IMR-90 (cell line): ENCODE measurements around the gene CFAP45. TPM values are rescaled to one million over a fixed set of nuclear protein-coding genes. Genes with fewer than 3 reads are reported as not detected.

Source experiments
- ATAC-seq: fragments of 200-7000 bp; cut with Tn5 transposase; 2 replicates; pipeline ENCODE4 v1.9.1; 2020; ENCODE audit warnings: low read depth, mild to moderate bottlenecking, moderate library complexity
- BruUV-seq: library from RNA; stranded (reverse); fragments of 400-500 nt; replicated peaks from 2 replicates; lab custom pipeline; 2021; lab: Mats Ljungman, UMichigan
- CTCF ChIA-PET: fragments of 300-600 bp; formaldehyde crosslinking; extraction: SDS; loops from one replicate; lab custom pipeline; 2021; ENCODE audit warnings: antibody characterized with exemption; lab: Yijun Ruan, JAX
- POLR2A ChIA-PET: fragments of 300-600 bp; sonication (Branson Sonifier 250); formaldehyde crosslinking; loops from one replicate; lab custom pipeline; 2022; ENCODE audit warnings: antibody characterized with exemption; ENCODE audit not compliant: unreplicated experiment; lab: Charles Lee
- DNase-seq: peaks from one replicate; pipeline ENCODE4 v3.0.0; 2013
- H2AFZ ChIP-seq: replicated peaks from 2 replicates; pipeline ENCODE3; 2013; ENCODE audit warnings: low read length, mild to moderate bottlenecking; ENCODE audit not compliant: poor library complexity
- H2AK5ac ChIP-seq: 2 replicates; pipeline ENCODE4 v1.6.1; 2013; ENCODE audit warnings: low read depth, low read length, inconsistent platforms
- H2AK9ac ChIP-seq: replicated peaks from 2 replicates; pipeline ENCODE3; 2013; ENCODE audit warnings: mild to moderate bottlenecking, low read depth, low read length, moderate library complexity; ENCODE audit not compliant: poor library complexity
- H2BK120ac ChIP-seq: 2 replicates; pipeline ENCODE4 v1.6.1; 2013; ENCODE audit warnings: low read depth, low read length, inconsistent platforms
- H2BK15ac ChIP-seq: 3 replicates; pipeline ENCODE4 v1.6.1; 2013; ENCODE audit warnings: low read depth, low read length, inconsistent platforms
- H2BK20ac ChIP-seq: 2 replicates; pipeline ENCODE4 v1.6.1; 2013; ENCODE audit warnings: low read depth, mild to moderate bottlenecking, inconsistent platforms, low read length, moderate library complexity
- H2BK5ac ChIP-seq: 2 replicates; pipeline ENCODE4 v1.6.1; 2013; ENCODE audit warnings: mild to moderate bottlenecking, low read depth, low read length, inconsistent platforms; ENCODE audit not compliant: poor library complexity, severe bottlenecking
- H3K14ac ChIP-seq: replicated peaks from 2 replicates; pipeline ENCODE4 v1.6.1; 2013; ENCODE audit warnings: low read depth, low read length, inconsistent platforms
- H3K18ac ChIP-seq: 2 replicates; pipeline ENCODE4 v1.6.1; 2013; ENCODE audit warnings: low read depth, low read length, control low read depth
- H3K23ac ChIP-seq: 2 replicates; pipeline ENCODE4 v1.6.1; 2013; ENCODE audit warnings: low read depth, low read length, inconsistent platforms
- H3K27ac ChIP-seq: 2 replicates; pipeline ENCODE4 v1.5.1; 2013; ENCODE audit warnings: mild to moderate bottlenecking, control low read depth, low read length; ENCODE audit not compliant: insufficient read depth
- H3K27me3 ChIP-seq: 2 replicates; pipeline ENCODE4 v1.6.1; 2013; ENCODE audit warnings: low read length; ENCODE audit not compliant: control insufficient read depth, insufficient read depth
- H3K36me3 ChIP-seq: 2 replicates; pipeline ENCODE4 v1.6.1; 2013; ENCODE audit warnings: low read length, mixed read lengths; ENCODE audit not compliant: control insufficient read depth, insufficient read depth
- H3K4ac ChIP-seq: 2 replicates; pipeline ENCODE4 v1.6.1; 2013; ENCODE audit warnings: low read depth, low read length, inconsistent platforms
- H3K4me1 ChIP-seq: 2 replicates; pipeline ENCODE4 v1.6.1; 2013; ENCODE audit warnings: low read length, mixed read lengths; ENCODE audit not compliant: control insufficient read depth, insufficient read depth
- H3K4me2 ChIP-seq: 2 replicates; pipeline ENCODE4 v1.6.1; 2013; ENCODE audit warnings: low read depth, mild to moderate bottlenecking, control low read depth, low read length, moderate library complexity
- H3K4me3 ChIP-seq: 2 replicates; pipeline ENCODE4 v1.5.1; 2013; ENCODE audit warnings: low read depth, mild to moderate bottlenecking, control low read depth, low read length, moderate library complexity; ENCODE audit not compliant: insufficient read depth
- H3K56ac ChIP-seq: 2 replicates; pipeline ENCODE4 v1.6.1; 2013; ENCODE audit warnings: low read length, inconsistent platforms; ENCODE audit not compliant: insufficient read depth; ENCODE audit errors: extremely low read depth
- H3K79me1 ChIP-seq, 2 experiments: 2 replicates each; pipeline ENCODE4 v1.6.1; 2013; ENCODE audit warnings: low read length in 2 of 2, inconsistent platforms in 1 of 2, low read depth in 1 of 2
- H3K9ac ChIP-seq: 2 replicates; pipeline ENCODE4 v1.6.1; 2013; ENCODE audit warnings: low read depth, low read length, control low read depth
- H3K9me1 ChIP-seq: 2 replicates; pipeline ENCODE4 v1.6.1; 2013; ENCODE audit warnings: low read length, inconsistent platforms; ENCODE audit not compliant: insufficient read depth
- H3K9me3 ChIP-seq: 2 replicates; pipeline ENCODE4 v1.6.1; 2013; ENCODE audit warnings: low read length; ENCODE audit not compliant: control insufficient read depth, insufficient read depth
- H4K20me1 ChIP-seq: 2 replicates; pipeline ENCODE4 v1.6.1; 2013; ENCODE audit warnings: low read length, inconsistent platforms; ENCODE audit not compliant: insufficient read depth
- H4K5ac ChIP-seq: 2 replicates; pipeline ENCODE4 v1.6.1; 2013; ENCODE audit warnings: mild to moderate bottlenecking, low read depth, low read length, control low read depth
- H4K8ac ChIP-seq, 2 experiments: 2 replicates each; pipeline ENCODE4 v1.6.1; 2013; ENCODE audit warnings: low read depth in 2 of 2, low read length in 2 of 2, control low read depth in 1 of 2, inconsistent platforms in 1 of 2
- H4K91ac ChIP-seq: 2 replicates; pipeline ENCODE4 v1.6.1; 2013; ENCODE audit warnings: low read depth, low read length, inconsistent platforms; ENCODE audit not compliant: insufficient read depth
- BHLHE40 ChIP-seq: fragments of 150-350 bp; IDR thresholded peaks from 2 replicates; pipeline ENCODE4 v1.6.1; 2016; ENCODE audit warnings: mild to moderate bottlenecking, low read depth, low read length
- MAFK ChIP-seq: IDR thresholded peaks from 2 replicates; pipeline ENCODE4 v1.6.1; 2012; ENCODE audit warnings: low read depth, low read length, improper control_type of control experiment
- MAZ ChIP-seq: IDR thresholded peaks from 2 replicates; pipeline ENCODE4 v1.6.1; 2012; ENCODE audit warnings: low read depth, mild to moderate bottlenecking, low read length, improper control_type of control experiment, moderate library complexity, borderline replicate concordance
- NFE2L2 ChIP-seq: fragments of 150-350 bp; IDR thresholded peaks from 2 replicates; pipeline ENCODE4 v1.6.1; 2016; ENCODE audit warnings: low read depth, mild to moderate bottlenecking, low read length
- RCOR1 ChIP-seq: IDR thresholded peaks from 2 replicates; pipeline ENCODE4 v1.6.1; 2012; ENCODE audit warnings: mild to moderate bottlenecking, low read length, improper control_type of control experiment; ENCODE audit not compliant: insufficient replicate concordance
- RFX5 ChIP-seq: IDR thresholded peaks from 2 replicates; pipeline ENCODE4 v1.8.0; 2012; ENCODE audit warnings: low read depth, mild to moderate bottlenecking, low read length, moderate library complexity
- SMC3 ChIP-seq: fragments of 150-350 bp; IDR thresholded peaks from 2 replicates; pipeline ENCODE4 v1.6.1; 2016; ENCODE audit warnings: low read depth, mild to moderate bottlenecking, antibody characterized with exemption, low read length, moderate library complexity
- WGBS, 2 experiments: methylation state at CpG; one replicate each; pipeline versions ENCODE4 v1.1.5 to v1.1.7; 2013; ENCODE audit warnings: missing lambda C conversion rate in 2 of 2; ENCODE audit not compliant: insufficient read length in 1 of 2; ENCODE audit errors: extremely low coverage in 2 of 2; 5-methylcytosine and 5-hydroxymethylcytosine counted together
- dilution Hi-C: fragments of 300-500 bp; cut with HindIII; formaldehyde crosslinking; loops from one replicate; pipeline ENCODE4 v1.14.3; 2018; ENCODE audit warnings: low sequenced_read_pairs; ENCODE audit not compliant: unreplicated experiment
- in situ Hi-C: fragments of 300-500 bp; cut with MboI; formaldehyde crosslinking; loops from 3 replicates; pipeline ENCODE4 v1.14.3; 2019; ENCODE audit warnings: low sequenced_read_pairs, inconsistent platforms, mixed read lengths
- intact Hi-C: fragments of 100-400 bp; cut with micrococcal nuclease; formaldehyde crosslinking; loops from 2 replicates; pipeline ENCODE4 v1.10.0; 2022
- polyA plus RNA-seq, 3 experiments: library from polyadenylated mRNA; depleted of rRNA; stranded (reverse); fragments of >200 nt; gene quantifications; 2 replicates each; pipeline ENCODE4 v1.2.3, GENCODE V29; 2012; ENCODE audit warnings: low replicate concordance in 1 of 3
- total RNA-seq: library from RNA; depleted of rRNA; stranded (reverse); fragments of >200 nt; gene quantifications from 2 replicates; pipeline ENCODE4 v1.2.3, GENCODE V29; 2012
- TF ChIP-seq, protein P1 (sequence below): conservative IDR thresholded peaks from 2 replicates; pipeline ENCODE4 v1.5.1; 2012; ENCODE audit warnings: mild to moderate bottlenecking, low read depth, low read length, improper control_type of control experiment

CFAP45 gene
- total and polyA plus RNA-seq, 2 of the 4 experiments (the other 2 are of a cell fraction) = 0.51 to 0.72 TPM

GRCh38 chr1:159944623-159945455 is 44.9 kb upstream of the CFAP45 start:
- in situ Hi-C loops (no loop called here), intact Hi-C loops (loop anchor here (2.0 to 10.0 kb wide), 2 partner anchors 62 to 430 kb away; no protein-coding TSS in a partner anchor), dilution Hi-C loops (no loop called here)
- Histone ChIP-seq H2AK5ac (no peak overlapping the region), H3K79me1 (no peaks in the 10 kb centered on the region), H3K4me2 (peak overlapping the region; percentile 69; the same call in 1 of the 2 replicates), H4K91ac (no peak overlapping the region), H3K27me3 (peaks cover 68% of the 10 kb centered on the region), H2BK15ac (no peak overlapping the region), H3K4me3 (peak overlapping the region; percentile 34; the same call in 1 of the 2 replicates), H3K4ac (no peak overlapping the region), H3K9me1 (no peaks in the 10 kb centered on the region), H3K9ac (no peak overlapping the region), H3K36me3 (no peaks in the 10 kb centered on the region), H3K56ac (no peak overlapping the region), H4K8ac (no peak overlapping the region), H4K5ac (no peak overlapping the region), H2BK120ac (no peak overlapping the region), H2AK9ac (no peak overlapping the region), H2BK20ac (no peak overlapping the region), H3K14ac (no peak overlapping the region), H4K20me1 (no peaks in the 10 kb centered on the region), H3K23ac (no peak overlapping the region), H3K27ac (no peak overlapping the region), H3K4me1 (no peaks in the 10 kb centered on the region; the same call in 1 of the 2 replicates), H2AFZ (no peak overlapping the region), H3K9me3 (no peaks in the 10 kb centered on the region), H3K18ac (no peak overlapping the region), H2BK5ac (no peak overlapping the region)
- ChIA-PET CTCF (no interaction called here), POLR2A (no interaction called here)
- DNase-seq = no peak
- TF ChIP-seq RFX5 = no peak
- TF ChIP-seq, protein P1, sequence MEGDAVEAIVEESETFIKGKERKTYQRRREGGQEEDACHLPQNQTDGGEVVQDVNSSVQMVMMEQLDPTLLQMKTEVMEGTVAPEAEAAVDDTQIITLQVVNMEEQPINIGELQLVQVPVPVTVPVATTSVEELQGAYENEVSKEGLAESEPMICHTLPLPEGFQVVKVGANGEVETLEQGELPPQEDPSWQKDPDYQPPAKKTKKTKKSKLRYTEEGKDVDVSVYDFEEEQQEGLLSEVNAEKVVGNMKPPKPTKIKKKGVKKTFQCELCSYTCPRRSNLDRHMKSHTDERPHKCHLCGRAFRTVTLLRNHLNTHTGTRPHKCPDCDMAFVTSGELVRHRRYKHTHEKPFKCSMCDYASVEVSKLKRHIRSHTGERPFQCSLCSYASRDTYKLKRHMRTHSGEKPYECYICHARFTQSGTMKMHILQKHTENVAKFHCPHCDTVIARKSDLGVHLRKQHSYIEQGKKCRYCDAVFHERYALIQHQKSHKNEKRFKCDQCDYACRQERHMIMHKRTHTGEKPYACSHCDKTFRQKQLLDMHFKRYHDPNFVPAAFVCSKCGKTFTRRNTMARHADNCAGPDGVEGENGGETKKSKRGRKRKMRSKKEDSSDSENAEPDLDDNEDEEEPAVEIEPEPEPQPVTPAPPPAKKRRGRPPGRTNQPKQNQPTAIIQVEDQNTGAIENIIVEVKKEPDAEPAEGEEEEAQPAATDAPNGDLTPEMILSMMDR = no peak
- no peak for TF ChIP-seq SMC3
- no peak for TF ChIP-seq MAZ
- no peak for TF ChIP-seq RCOR1
- TF ChIP-seq BHLHE40 = no peak
- no peak for TF ChIP-seq MAFK
- no peak for TF ChIP-seq NFE2L2
- no peak for ATAC-seq
- BruUV-seq = no TSS peak
- 8% methylated on average over 9 of the region's 11 CpGs; no CpG with 5 or more reads in 1 of the 2 experiments for WGBS, 2 experiments
